Measurements from ENCODE around the gene KRTAP3-2.

KRTAP3-2 gene

GRCh38 chr17:41026715-41027471, 27.2 kb upstream of the KRTAP3-2 start, which contains the start of gene KRTAP1-5:
KRTAP1-5 (minus strand) TSS chr17:41027208; CDS start chr17:41027155, 53 bp downstream.
- no peaks in the 10 kb centered on the region for H3K4me1 ChIP-seq (ENCODE audit: control insufficient read depth, insufficient read depth, low read length)
- no peaks in the 10 kb centered on the region for H3K9me3 ChIP-seq (ENCODE audit: control insufficient read depth, low read length)
- no peak within 1 kb of the TSS for H3K4me3 ChIP-seq (ENCODE audit: insufficient read depth, low read depth, low read length)
- H3K27me3 ChIP-seq (ENCODE audit: control insufficient read depth, insufficient read depth, low read length, poor library complexity, severe bottlenecking): no peaks in the 10 kb centered on the region
- H3K27ac ChIP-seq (ENCODE audit: insufficient read depth, low read depth, low read length, poor library complexity, severe bottlenecking): no peak within 1 kb of the TSS
- WGBS, 2 experiments: 89 to 91% methylated on average over 8 to 9 of the region's 9 CpGs
- H3K36me3 ChIP-seq (ENCODE audit: control insufficient read depth, insufficient read depth, low read length): no peaks in the 10 kb centered on the region

- Histone ChIP-seq H3K27me3 (ENCODE audit: control insufficient read depth, insufficient read depth, low read length, poor library complexity, severe bottlenecking) (no peaks in the 10 kb centered on the region), H3K4me1 (ENCODE audit: control insufficient read depth, insufficient read depth, low read length) (no peaks in the 10 kb centered on the region), H3K4me3 (ENCODE audit: insufficient read depth, low read depth, low read length) (no peak overlapping the region), H3K36me3 (ENCODE audit: control insufficient read depth, insufficient read depth, low read length) (no peaks in the 10 kb centered on the region), H3K9me3 (ENCODE audit: control insufficient read depth, low read length) (no peaks in the 10 kb centered on the region), H3K27ac (ENCODE audit: insufficient read depth, low read depth, low read length, poor library complexity, severe bottlenecking) (no peak overlapping the region)
- 93 to 98% methylated on average over 3 of the region's 3 CpGs for WGBS, 2 experiments
Measured at GRCh38 chr17:41024697-41025096, 25.0 kb upstream of the KRTAP3-2 start.

GRCh38 chr17:41020336-41020735, 20.6 kb upstream of the KRTAP3-2 start:
- H3K9me3 ChIP-seq (ENCODE audit: control insufficient read depth, low read length): no peaks in the 10 kb centered on the region

GRCh38 chr17:41019415-41019814, 19.7 kb upstream of the KRTAP3-2 start:
- no peaks in the 10 kb centered on the region for H3K36me3 ChIP-seq (ENCODE audit: control insufficient read depth, insufficient read depth, low read length)
- H3K9me3 ChIP-seq (ENCODE audit: control insufficient read depth, low read length): no peaks in the 10 kb centered on the region
- no peak overlapping the region for H3K27ac ChIP-seq (ENCODE audit: insufficient read depth, low read depth, low read length, poor library complexity, severe bottlenecking)
- H3K4me3 ChIP-seq (ENCODE audit: insufficient read depth, low read depth, low read length): no peak overlapping the region
- no peaks in the 10 kb centered on the region for H3K27me3 ChIP-seq (ENCODE audit: control insufficient read depth, insufficient read depth, low read length, poor library complexity, severe bottlenecking)
- H3K4me1 ChIP-seq (ENCODE audit: control insufficient read depth, insufficient read depth, low read length): no peaks in the 10 kb centered on the region
- WGBS, 2 experiments: 93 to 96% methylated on average over 3 of the region's 3 CpGs

More at GRCh38 chr17:41020336-41020735, 20.6 kb upstream of the KRTAP3-2 start:
- H3K27me3 ChIP-seq (ENCODE audit: control insufficient read depth, insufficient read depth, low read length, poor library complexity, severe bottlenecking): no peaks in the 10 kb centered on the region
- H3K36me3 ChIP-seq (ENCODE audit: control insufficient read depth, insufficient read depth, low read length): no peaks in the 10 kb centered on the region
- no peak overlapping the region for H3K27ac ChIP-seq (ENCODE audit: insufficient read depth, low read depth, low read length, poor library complexity, severe bottlenecking)
- H3K4me1 ChIP-seq (ENCODE audit: control insufficient read depth, insufficient read depth, low read length): no peaks in the 10 kb centered on the region
- no peak overlapping the region for H3K4me3 ChIP-seq (ENCODE audit: insufficient read depth, low read depth, low read length)

- 91 to 93% methylated on average over 3 of the region's 3 CpGs for WGBS, 2 experiments
- H3K36me3 ChIP-seq (ENCODE audit: control insufficient read depth, insufficient read depth, low read length): no peaks in the 10 kb centered on the region
- H3K4me3 ChIP-seq (ENCODE audit: insufficient read depth, low read depth, low read length): no peak overlapping the region
- H3K27me3 ChIP-seq (ENCODE audit: control insufficient read depth, insufficient read depth, low read length, poor library complexity, severe bottlenecking): no peaks in the 10 kb centered on the region
- no peaks in the 10 kb centered on the region for H3K4me1 ChIP-seq (ENCODE audit: control insufficient read depth, insufficient read depth, low read length)
- no peak overlapping the region for H3K27ac ChIP-seq (ENCODE audit: insufficient read depth, low read depth, low read length, poor library complexity, severe bottlenecking)
- H3K9me3 ChIP-seq (ENCODE audit: control insufficient read depth, low read length): no peaks in the 10 kb centered on the region
Measured at GRCh38 chr17:41018541-41018940, 18.8 kb upstream of the KRTAP3-2 start.

GRCh38 chr17:41016578-41017215, 17.0 kb upstream of the KRTAP3-2 start:
- Histone ChIP-seq H3K9me3 (ENCODE audit: control insufficient read depth, low read length) (no peaks in the 10 kb centered on the region), H3K4me1 (ENCODE audit: control insufficient read depth, insufficient read depth, low read length) (no peaks in the 10 kb centered on the region), H3K27ac (ENCODE audit: insufficient read depth, low read depth, low read length, poor library complexity, severe bottlenecking) (no peak overlapping the region), H3K4me3 (ENCODE audit: insufficient read depth, low read depth, low read length) (no peak overlapping the region), H3K27me3 (ENCODE audit: control insufficient read depth, insufficient read depth, low read length, poor library complexity, severe bottlenecking) (no peaks in the 10 kb centered on the region), H3K36me3 (ENCODE audit: control insufficient read depth, insufficient read depth, low read length) (no peaks in the 10 kb centered on the region)
- WGBS, 2 experiments: 91 to 92% methylated on average over 13 of the region's 13 CpGs

- Histone ChIP-seq H3K27me3 (ENCODE audit: control insufficient read depth, insufficient read depth, low read length, poor library complexity, severe bottlenecking) (no peaks in the 10 kb centered on the region), H3K4me3 (ENCODE audit: insufficient read depth, low read depth, low read length) (no peak overlapping the region), H3K9me3 (ENCODE audit: control insufficient read depth, low read length) (no peaks in the 10 kb centered on the region), H3K27ac (ENCODE audit: insufficient read depth, low read depth, low read length, poor library complexity, severe bottlenecking) (no peak overlapping the region), H3K4me1 (ENCODE audit: control insufficient read depth, insufficient read depth, low read length) (no peaks in the 10 kb centered on the region), H3K36me3 (ENCODE audit: control insufficient read depth, insufficient read depth, low read length) (no peaks in the 10 kb centered on the region)
- whole genome bisulfite sequencing, 2 experiments: 78 to 85% methylated on average over 6 to 7 of the region's 7 CpGs
Measured at GRCh38 chr17:41015454-41015853, 15.7 kb upstream of the KRTAP3-2 start.

- 68 to 88% methylated on average over 1 of the region's 1 CpG for WGBS, 2 experiments
- H3K36me3 ChIP-seq (ENCODE audit: control insufficient read depth, insufficient read depth, low read length): no peaks in the 10 kb centered on the region
Measured at GRCh38 chr17:41013606-41014005, 13.9 kb upstream of the KRTAP3-2 start.

GRCh38 chr17:41013181-41013580, 13.5 kb upstream of the KRTAP3-2 start:
- H3K4me3 ChIP-seq (ENCODE audit: insufficient read depth, low read depth, low read length): no peak overlapping the region
- WGBS, 2 experiments: 95 to 98% methylated on average over 3 of the region's 3 CpGs

More at GRCh38 chr17:41013606-41014005, 13.9 kb upstream of the KRTAP3-2 start:
- no peak overlapping the region for H3K27ac ChIP-seq (ENCODE audit: insufficient read depth, low read depth, low read length, poor library complexity, severe bottlenecking)
- H3K4me3 ChIP-seq (ENCODE audit: insufficient read depth, low read depth, low read length): no peak overlapping the region
- H3K9me3 ChIP-seq (ENCODE audit: control insufficient read depth, low read length): no peaks in the 10 kb centered on the region
- H3K27me3 ChIP-seq (ENCODE audit: control insufficient read depth, insufficient read depth, low read length, poor library complexity, severe bottlenecking): no peaks in the 10 kb centered on the region
- H3K4me1 ChIP-seq (ENCODE audit: control insufficient read depth, insufficient read depth, low read length): peaks cover 6% of the 10 kb centered on the region

GRCh38 chr17:41012326-41013120, 12.8 kb upstream of the KRTAP3-2 start:
- H3K27ac ChIP-seq (ENCODE audit: insufficient read depth, low read depth, low read length, poor library complexity, severe bottlenecking): no peak overlapping the region
- no peaks in the 10 kb centered on the region for H3K36me3 ChIP-seq (ENCODE audit: control insufficient read depth, insufficient read depth, low read length)
- no peaks in the 10 kb centered on the region for H3K9me3 ChIP-seq (ENCODE audit: control insufficient read depth, low read length)
- H3K27me3 ChIP-seq (ENCODE audit: control insufficient read depth, insufficient read depth, low read length, poor library complexity, severe bottlenecking): no peaks in the 10 kb centered on the region
- WGBS, 2 experiments: 89 to 92% methylated on average over 6 of the region's 6 CpGs
- H3K4me1 ChIP-seq (ENCODE audit: control insufficient read depth, insufficient read depth, low read length): peaks cover 6% of the 10 kb centered on the region
- H3K4me3 ChIP-seq (ENCODE audit: insufficient read depth, low read depth, low read length): no peak overlapping the region

More at GRCh38 chr17:41013181-41013580, 13.5 kb upstream of the KRTAP3-2 start:
- H3K9me3 ChIP-seq (ENCODE audit: control insufficient read depth, low read length): no peaks in the 10 kb centered on the region
- no peaks in the 10 kb centered on the region for H3K27me3 ChIP-seq (ENCODE audit: control insufficient read depth, insufficient read depth, low read length, poor library complexity, severe bottlenecking)
- H3K4me1 ChIP-seq (ENCODE audit: control insufficient read depth, insufficient read depth, low read length): peaks cover 6% of the 10 kb centered on the region
- no peaks in the 10 kb centered on the region for H3K36me3 ChIP-seq (ENCODE audit: control insufficient read depth, insufficient read depth, low read length)
- H3K27ac ChIP-seq (ENCODE audit: insufficient read depth, low read depth, low read length, poor library complexity, severe bottlenecking): no peak overlapping the region

All from ectodermal cell (in vitro differentiated cells).